H9 (cell line): ENCODE data around the gene NUP188. TPM values are rescaled to one million over a fixed set of nuclear protein-coding genes. Genes with fewer than 3 reads are reported as not detected.
A peak's percentile ranks its signal among the peaks of the same experiment; 100 is the strongest.

Experiments used
- DNase-seq: peaks from one replicate; pipeline ENCODE4 v3.0.0-alpha.2; 2017
- H2AFZ ChIP-seq: one replicate; pipeline ENCODE4 v1.6.1; 2013; ENCODE audit warnings: mild to moderate bottlenecking, low read length, control low read depth, moderate library complexity
- H2AK5ac ChIP-seq: 2 replicates; pipeline ENCODE4 v1.6.1; 2013; ENCODE audit warnings: low read length, control low read depth, mixed read lengths; ENCODE audit not compliant: insufficient read length
- H2BK120ac ChIP-seq: one replicate; pipeline ENCODE4 v1.6.1; 2013; ENCODE audit warnings: low read depth, mild to moderate bottlenecking, low read length, control low read depth, inconsistent platforms; ENCODE audit not compliant: poor library complexity, severe bottlenecking
- H2BK12ac ChIP-seq: 2 replicates; pipeline ENCODE4 v1.6.1; 2013; ENCODE audit warnings: low read length, control low read depth, mixed read lengths, low read depth; ENCODE audit not compliant: insufficient read length
- H2BK15ac ChIP-seq: 2 replicates; pipeline ENCODE4 v1.6.1; 2013; ENCODE audit warnings: low read depth, low read length, control low read depth
- H2BK20ac ChIP-seq: one replicate; pipeline ENCODE4 v1.6.1; 2013; ENCODE audit warnings: low read depth, mild to moderate bottlenecking, low read length, control low read depth, inconsistent platforms; ENCODE audit not compliant: poor library complexity, severe bottlenecking
- H2BK5ac ChIP-seq: 2 replicates; pipeline ENCODE4 v1.6.1; 2013; ENCODE audit warnings: low read length, control low read depth, mixed read lengths; ENCODE audit not compliant: insufficient read length
- H3K14ac ChIP-seq: 2 replicates; pipeline ENCODE4 v1.6.1; 2013; ENCODE audit warnings: low read length, control low read depth; ENCODE audit not compliant: insufficient read depth
- H3K18ac ChIP-seq: 2 replicates; pipeline ENCODE4 v1.6.1; 2013; ENCODE audit warnings: low read depth, mild to moderate bottlenecking, mixed read lengths, low read length, control low read depth; ENCODE audit not compliant: insufficient read length
- H3K23ac ChIP-seq: 2 replicates; pipeline ENCODE4 v1.6.1; 2013; ENCODE audit warnings: low read length, control low read depth, mixed read lengths, low read depth; ENCODE audit not compliant: insufficient read length
- H3K23me2 ChIP-seq: 2 replicates; pipeline ENCODE4 v1.6.1; 2013; ENCODE audit warnings: low read depth, mild to moderate bottlenecking, mixed read lengths, low read length, control low read depth; ENCODE audit not compliant: insufficient read length, poor library complexity, severe bottlenecking
- H3K27ac ChIP-seq: 2 replicates; pipeline ENCODE4 v1.5.1; 2013; ENCODE audit warnings: low read length, control low read depth, mixed read lengths, low read depth; ENCODE audit not compliant: insufficient read length
- H3K27me3 ChIP-seq: 2 replicates; pipeline ENCODE4 v1.6.1; 2013; ENCODE audit warnings: low read length, control low read depth, inconsistent platforms; ENCODE audit not compliant: insufficient read depth
- H3K4ac ChIP-seq: 2 replicates; pipeline ENCODE4 v1.6.1; 2013; ENCODE audit warnings: low read depth, mild to moderate bottlenecking, control low read depth, inconsistent platforms, low read length, moderate library complexity
- H3K4me1 ChIP-seq: 2 replicates; pipeline ENCODE4 v1.6.1; 2013; ENCODE audit warnings: low read length, control low read depth, inconsistent platforms; ENCODE audit not compliant: insufficient read depth
- H3K4me2 ChIP-seq: 2 replicates; pipeline ENCODE4 v1.6.1; 2013; ENCODE audit warnings: low read length, control low read depth, mixed read lengths; ENCODE audit not compliant: insufficient read length, insufficient read depth
- H3K56ac ChIP-seq: 2 replicates; pipeline ENCODE4 v1.6.1; 2013; ENCODE audit warnings: low read depth, mild to moderate bottlenecking, mixed read lengths, low read length, control low read depth; ENCODE audit not compliant: insufficient read length
- H3K79me1 ChIP-seq: 2 replicates; pipeline ENCODE4 v1.6.1; 2013; ENCODE audit warnings: low read depth, mild to moderate bottlenecking, moderate library complexity, low read length, control low read depth, inconsistent platforms; ENCODE audit not compliant: insufficient read depth, poor library complexity, severe bottlenecking
- H3K79me2 ChIP-seq: 2 replicates; pipeline ENCODE4 v1.6.1; 2013; ENCODE audit warnings: low read length, control low read depth, inconsistent platforms; ENCODE audit not compliant: insufficient read depth
- H3K9ac ChIP-seq: 2 replicates; pipeline ENCODE4 v1.6.1; 2013; ENCODE audit warnings: low read length, control low read depth, mixed read lengths; ENCODE audit not compliant: insufficient read length; ENCODE audit errors: extremely low read depth
- H3K9me3 ChIP-seq: one replicate; pipeline ENCODE4 v1.6.1; 2013; ENCODE audit warnings: low read depth, low read length, inconsistent platforms; ENCODE audit not compliant: control insufficient read depth
- H3T11ph ChIP-seq: one replicate; pipeline ENCODE4 v1.6.1; 2013; ENCODE audit warnings: mild to moderate bottlenecking, low read length, control low read depth, inconsistent platforms
- H4K20me1 ChIP-seq: one replicate; pipeline ENCODE4 v1.6.1; 2013; ENCODE audit not compliant: control insufficient read depth, insufficient read length, insufficient read depth
- H4K5ac ChIP-seq: 2 replicates; pipeline ENCODE4 v1.6.1; 2013; ENCODE audit warnings: low read depth, mild to moderate bottlenecking, mixed read lengths, low read length, control low read depth; ENCODE audit not compliant: insufficient read length
- H4K8ac ChIP-seq: replicated peaks from 2 replicates; pipeline ENCODE4 v1.6.1; 2013; ENCODE audit warnings: low read length, control low read depth, mixed read lengths, low read depth; ENCODE audit not compliant: insufficient read length
- H4K91ac ChIP-seq: 2 replicates; pipeline ENCODE4 v1.6.1; 2013; ENCODE audit warnings: low read depth, mild to moderate bottlenecking, moderate library complexity, mixed read lengths, low read length, control low read depth; ENCODE audit not compliant: insufficient read length
- H3K27ac Mint-ChIP-seq, 3 experiments: 2 replicates in 2 of 3; 3 replicates in 1 of 3; pipeline ENCODE4 v1.8.0; 2020 to 2021; ENCODE audit warnings: mixed read lengths in 3 of 3, mild to moderate bottlenecking in 1 of 3, moderate library complexity in 1 of 3
- H3K27me3 Mint-ChIP-seq: 2 replicates; pipeline ENCODE4 v1.8.0; 2021; ENCODE audit warnings: low read depth, mild to moderate bottlenecking, moderate library complexity, mixed read lengths
- H3K36me3 Mint-ChIP-seq, 3 experiments: 2 replicates in 2 of 3; 3 replicates in 1 of 3; pipeline ENCODE4 v1.8.0; 2020 to 2021; ENCODE audit warnings: low read depth in 3 of 3, mixed read lengths in 3 of 3; ENCODE audit not compliant: insufficient read depth in 1 of 3
- H3K4me1 Mint-ChIP-seq, 2 experiments: 2 replicates each; pipeline ENCODE4 v1.8.0; 2020; ENCODE audit warnings: mixed read lengths in 2 of 2
- H3K4me3 Mint-ChIP-seq, 2 experiments: 2 replicates in 1 of 2; 3 replicates in 1 of 2; pipeline ENCODE4 v1.8.0; 2020 to 2021; ENCODE audit warnings: mild to moderate bottlenecking in 2 of 2, mixed read lengths in 2 of 2, moderate library complexity in 1 of 2
- H3K9me3 Mint-ChIP-seq, 2 experiments: 2 replicates in 1 of 2; 3 replicates in 1 of 2; pipeline ENCODE4 v1.8.0; 2020; ENCODE audit warnings: mild to moderate bottlenecking in 2 of 2, mixed read lengths in 2 of 2, moderate library complexity in 1 of 2
- whole genome bisulfite sequencing: extraction: QIAGEN DNeasy Blood & Tissue Kit; methylation state at CpG from one replicate; pipeline ENCODE4 v1.1.7; 2013; ENCODE audit warnings: missing lambda C conversion rate, low lambda C conversion rate, mixed read lengths; ENCODE audit not compliant: insufficient read length; ENCODE audit errors: extremely low coverage; 5-methylcytosine and 5-hydroxymethylcytosine counted together
- total RNA-seq: library from RNA; stranded (reverse); gene quantifications from 2 replicates; pipeline ENCODE4 v1.2.1, GENCODE V29; 2021
- TF ChIP-seq, protein P1 (sequence below): fragments of 200-600 bp; sonication (generic); conservative IDR thresholded peaks from 3 replicates; pipeline ENCODE4 v1.8.0; 2021; ENCODE audit warnings: antibody characterized with exemption, mild to moderate bottlenecking

NUP188 gene
- total RNA-seq, 1 experiment from 2014 or later, result 101 TPM

GRCh38 chr9:128916745-128917144, 30.8 kb upstream of the NUP188 start:
- H4K8ac ChIP-seq, result no peak overlapping the region
- H2AK5ac ChIP-seq, result no peak overlapping the region
- peaks cover 3% of the 10 kb centered on the region for H4K20me1 ChIP-seq
- no peak overlapping the region for H3K23ac ChIP-seq
- no peak for DNase-seq
- Mint-ChIP-seq H3K36me3 (peaks cover 27 to 58% (median 40%) of the 10 kb centered on the region in 3 experiments; a peak in 6 of 7 replicates), H3K9me3 (no peaks in the 10 kb centered on the region), H3K27ac (peak overlapping the region in 1 of 3 experiments; percentile 11; a peak in 2 of 7 replicates), H3K4me3 (no peak overlapping the region), H3K27me3 (no peaks in the 10 kb centered on the region), H3K4me1 (peaks cover 31 to 32% of the 10 kb centered on the region in 2 experiments)
- no peaks in the 10 kb centered on the region for H3K9me3 ChIP-seq
- H3T11ph ChIP-seq, result no peak overlapping the region
- H3K79me2 ChIP-seq, result no peaks in the 10 kb centered on the region; the same call in 1 of the 2 replicates
- no peaks in the 10 kb centered on the region for H3K27me3 ChIP-seq
- peaks cover 3% of the 10 kb centered on the region for H3K79me1 ChIP-seq
- no peak overlapping the region for H3K9ac ChIP-seq
- no peak overlapping the region for H3K56ac ChIP-seq
- no peaks in the 10 kb centered on the region for H3K23me2 ChIP-seq
- WGBS, result no CpG with 5 or more reads among the region's 11 CpGs
- TF ChIP-seq, protein P1, sequence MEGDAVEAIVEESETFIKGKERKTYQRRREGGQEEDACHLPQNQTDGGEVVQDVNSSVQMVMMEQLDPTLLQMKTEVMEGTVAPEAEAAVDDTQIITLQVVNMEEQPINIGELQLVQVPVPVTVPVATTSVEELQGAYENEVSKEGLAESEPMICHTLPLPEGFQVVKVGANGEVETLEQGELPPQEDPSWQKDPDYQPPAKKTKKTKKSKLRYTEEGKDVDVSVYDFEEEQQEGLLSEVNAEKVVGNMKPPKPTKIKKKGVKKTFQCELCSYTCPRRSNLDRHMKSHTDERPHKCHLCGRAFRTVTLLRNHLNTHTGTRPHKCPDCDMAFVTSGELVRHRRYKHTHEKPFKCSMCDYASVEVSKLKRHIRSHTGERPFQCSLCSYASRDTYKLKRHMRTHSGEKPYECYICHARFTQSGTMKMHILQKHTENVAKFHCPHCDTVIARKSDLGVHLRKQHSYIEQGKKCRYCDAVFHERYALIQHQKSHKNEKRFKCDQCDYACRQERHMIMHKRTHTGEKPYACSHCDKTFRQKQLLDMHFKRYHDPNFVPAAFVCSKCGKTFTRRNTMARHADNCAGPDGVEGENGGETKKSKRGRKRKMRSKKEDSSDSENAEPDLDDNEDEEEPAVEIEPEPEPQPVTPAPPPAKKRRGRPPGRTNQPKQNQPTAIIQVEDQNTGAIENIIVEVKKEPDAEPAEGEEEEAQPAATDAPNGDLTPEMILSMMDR, result no peak
- H3K14ac ChIP-seq, result no peak overlapping the region
- H4K91ac ChIP-seq, result no peak overlapping the region
- no peak overlapping the region for H2BK5ac ChIP-seq
- H3K27ac ChIP-seq, result no peak overlapping the region
- H2BK12ac ChIP-seq, result no peak overlapping the region
- H3K4me2 ChIP-seq, result no peak overlapping the region
- H2BK15ac ChIP-seq, result no peak overlapping the region
- no peak overlapping the region for H3K4ac ChIP-seq
- H3K18ac ChIP-seq, result no peak overlapping the region
- no peak overlapping the region for H4K5ac ChIP-seq
- no peak overlapping the region for H2BK120ac ChIP-seq
- H3K4me1 ChIP-seq, result peaks cover 2% of the 10 kb centered on the region; the same call in 1 of the 2 replicates
- H2AFZ ChIP-seq, result no peak overlapping the region
- no peak overlapping the region for H2BK20ac ChIP-seq
